DND-41 (cell line): ENCODE data around the gene SEMA3B.

Experiments used
- EZH2 ChIP-seq: IDR thresholded peaks from 3 replicates; pipeline ENCODE4 v1.6.1; 2012; ENCODE audit warnings: borderline replicate concordance, low read depth, mild to moderate bottlenecking, moderate library complexity, low read length, inconsistent platforms; ENCODE audit not compliant: severe bottlenecking
- TF ChIP-seq, protein P1 (sequence below): IDR thresholded peaks from 2 replicates; pipeline ENCODE4 v1.5.1; 2012; ENCODE audit warnings: borderline replicate concordance, low read length, moderate library complexity, mild to moderate bottlenecking; ENCODE audit not compliant: poor library complexity, severe bottlenecking; ENCODE audit errors: extremely low read depth

DNA sequence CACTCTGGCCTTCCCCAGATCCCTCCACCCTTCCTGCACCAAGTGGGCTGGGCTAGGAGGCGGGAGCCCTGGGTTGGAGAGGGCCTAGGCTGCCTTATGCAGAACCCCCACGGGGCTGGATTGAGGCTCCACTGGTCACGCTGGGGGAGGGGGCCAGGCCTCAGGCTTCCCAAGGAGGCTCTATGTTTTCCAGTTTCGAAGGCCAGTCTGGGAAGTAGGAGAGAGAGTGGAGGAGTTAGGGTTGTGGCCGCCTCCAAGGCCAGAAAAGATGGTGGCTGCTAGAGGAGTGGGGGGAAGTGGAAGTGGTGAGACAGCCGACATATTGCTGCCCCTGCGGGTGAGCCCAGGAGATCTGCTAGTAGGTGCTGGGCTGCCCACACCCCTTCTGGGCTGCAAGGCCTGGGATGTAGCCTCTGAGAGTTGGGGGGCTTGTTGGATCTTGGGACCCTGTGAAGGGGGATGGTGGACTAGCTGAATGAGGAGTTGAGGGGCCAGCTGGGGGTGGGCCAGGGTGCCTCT, 31.8 kb upstream of the SEMA3B start:
- TF ChIP-seq, protein P1, sequence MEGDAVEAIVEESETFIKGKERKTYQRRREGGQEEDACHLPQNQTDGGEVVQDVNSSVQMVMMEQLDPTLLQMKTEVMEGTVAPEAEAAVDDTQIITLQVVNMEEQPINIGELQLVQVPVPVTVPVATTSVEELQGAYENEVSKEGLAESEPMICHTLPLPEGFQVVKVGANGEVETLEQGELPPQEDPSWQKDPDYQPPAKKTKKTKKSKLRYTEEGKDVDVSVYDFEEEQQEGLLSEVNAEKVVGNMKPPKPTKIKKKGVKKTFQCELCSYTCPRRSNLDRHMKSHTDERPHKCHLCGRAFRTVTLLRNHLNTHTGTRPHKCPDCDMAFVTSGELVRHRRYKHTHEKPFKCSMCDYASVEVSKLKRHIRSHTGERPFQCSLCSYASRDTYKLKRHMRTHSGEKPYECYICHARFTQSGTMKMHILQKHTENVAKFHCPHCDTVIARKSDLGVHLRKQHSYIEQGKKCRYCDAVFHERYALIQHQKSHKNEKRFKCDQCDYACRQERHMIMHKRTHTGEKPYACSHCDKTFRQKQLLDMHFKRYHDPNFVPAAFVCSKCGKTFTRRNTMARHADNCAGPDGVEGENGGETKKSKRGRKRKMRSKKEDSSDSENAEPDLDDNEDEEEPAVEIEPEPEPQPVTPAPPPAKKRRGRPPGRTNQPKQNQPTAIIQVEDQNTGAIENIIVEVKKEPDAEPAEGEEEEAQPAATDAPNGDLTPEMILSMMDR: no peak
- no peak for TF ChIP-seq EZH2
